Stimulated activated CD8-positive, alpha-beta memory T cell treated with anti-CD3 and anti-CD28 coated beads, Interleukin-7, amount 100 ng/mL, for 24 hours (primary cell): Measurements from ENCODE around the gene VWCE.

ENCODE experiments used
- DNase-seq: peaks from one replicate; pipeline ENCODE4 v3.0.0-alpha.2; 2020; ENCODE audit warnings: low read depth

The VWCE gene

GRCh38 chr11:61327669-61328071 lies 32.6 kb upstream of the VWCE start:
- no peak for DNase-seq

GRCh38 chr11:61325649-61326414 lies 30.7 kb upstream of the VWCE start:
- no peak for DNase-seq

- DNase-seq: no peak
Observed at GRCh38 chr11:61315260-61315659, 20.1 kb upstream of the VWCE start.

- no peak for DNase-seq
Observed at GRCh38 chr11:61310749-61311148, 15.6 kb upstream of the VWCE start.

GRCh38 chr11:61309739-61310138 lies 14.6 kb upstream of the VWCE start:
- DNase-seq: no peak

GRCh38 chr11:61309141-61309540 lies 14.0 kb upstream of the VWCE start:
- no peak for DNase-seq

- DNase-seq: no peak
Observed at GRCh38 chr11:61307354-61307753, 12.2 kb upstream of the VWCE start.

- DNase-seq: no peak
Observed at GRCh38 chr11:61306221-61306620, 11.1 kb upstream of the VWCE start.

- no peak for DNase-seq
Observed at GRCh38 chr11:61305417-61305816, 10.3 kb upstream of the VWCE start.

GRCh38 chr11:61303725-61304124 lies 8.6 kb upstream of the VWCE start:
- DNase-seq: no peak

GRCh38 chr11:61302550-61302949 lies 7.4 kb upstream of the VWCE start:
- DNase-seq: no peak

- DNase-seq: no peak
Observed at GRCh38 chr11:61298663-61299244, 3.6 kb upstream of the VWCE start.

GRCh38 chr11:61297746-61298145 lies 2.6 kb upstream of the VWCE start:
- DNase-seq: no peak

GRCh38 chr11:61297341-61297740 lies 2.2 kb upstream of the VWCE start:
- no peak for DNase-seq

- no peak for DNase-seq
Observed at GRCh38 chr11:61295596-61295926, 445 bp upstream of the VWCE start.

GRCh38 chr11:61293867-61294716 lies 1.0 kb downstream of the VWCE start:
- DNase-seq: peak; percentile 44

GRCh38 chr11:61292356-61292755 lies 2.8 kb downstream of the VWCE start:
- no peak for DNase-seq

- DNase-seq: no peak
Observed at GRCh38 chr11:61290905-61291690, 4.0 kb downstream of the VWCE start.

- no peak for DNase-seq
Observed at GRCh38 chr11:61287338-61287977, 7.7 kb downstream of the VWCE start.

GRCh38 chr11:61283613-61284012 lies 11.5 kb downstream of the VWCE start:
- no peak for DNase-seq

GRCh38 chr11:61281581-61282250 lies 13.4 kb downstream of the VWCE start:
- peak; percentile 29 for DNase-seq
